OCI-LY1 (cell line): Measurements from ENCODE around the gene SLC17A2.

Source experiments
- H2AFZ ChIP-seq: fragments of 200-600 bp; sonication (generic), shearing (Covaris generic); 2 replicates; pipeline ENCODE4 v1.6.0; 2014; ENCODE audit warnings: antibody characterized with exemption, mild to moderate bottlenecking, low read length
- H3F3A ChIP-seq: fragments of 200-600 bp; sonication (generic), shearing (Covaris generic); 2 replicates; pipeline ENCODE4 v1.6.0; 2014; ENCODE audit warnings: mild to moderate bottlenecking, antibody characterized with exemption, low read length, moderate library complexity; ENCODE audit not compliant: insufficient read depth
- H3K27ac ChIP-seq: fragments of 200-600 bp; sonication (generic); 2 replicates; pipeline ENCODE4 v1.5.1; 2014; ENCODE audit warnings: low read length, mixed run types, mild to moderate bottlenecking, low read depth; ENCODE audit not compliant: poor library complexity, severe bottlenecking
- H3K27me3 ChIP-seq: fragments of 200-600 bp; sonication (generic); 2 replicates; pipeline ENCODE4 v1.6.0; 2014; ENCODE audit warnings: antibody characterized with exemption, mild to moderate bottlenecking, low read length, moderate library complexity; ENCODE audit not compliant: insufficient read depth
- H3K36me3 ChIP-seq: fragments of 200-600 bp; sonication (generic); 2 replicates; pipeline ENCODE4 v1.6.1; 2014; ENCODE audit warnings: mild to moderate bottlenecking, antibody characterized with exemption, low read length, moderate library complexity, mixed read lengths; ENCODE audit not compliant: insufficient read depth
- H3K4me1 ChIP-seq: fragments of 200-600 bp; sonication (generic); 2 replicates; pipeline ENCODE4 v1.5.1; 2014; ENCODE audit warnings: mild to moderate bottlenecking, low read length, moderate library complexity; ENCODE audit not compliant: insufficient read depth, severe bottlenecking
- H3K4me2 ChIP-seq: fragments of 200-600 bp; sonication (generic), shearing (Covaris generic); 2 replicates; pipeline ENCODE4 v1.6.1; 2014; ENCODE audit warnings: low read length
- H3K4me3 ChIP-seq: fragments of 200-600 bp; sonication (generic); 2 replicates; pipeline ENCODE4 v1.5.1; 2014; ENCODE audit warnings: low read length, low read depth, mild to moderate bottlenecking, mixed read lengths; ENCODE audit not compliant: poor library complexity, severe bottlenecking
- H3K79me2 ChIP-seq: fragments of 200-600 bp; shearing (Covaris generic); 2 replicates; pipeline ENCODE4 v1.6.1; 2016; ENCODE audit warnings: mixed run types, low read length, mixed read lengths; ENCODE audit not compliant: insufficient read depth
- H3K9ac ChIP-seq: fragments of 200-600 bp; sonication (generic), shearing (Covaris generic); 2 replicates; pipeline ENCODE4 v1.6.1; 2014; ENCODE audit warnings: mild to moderate bottlenecking, low read length, mixed read lengths
- H3K9me2 ChIP-seq: fragments of 200-600 bp; sonication (generic), shearing (Covaris generic); 2 replicates; pipeline ENCODE4 v1.6.1; 2014; ENCODE audit warnings: low read depth, mild to moderate bottlenecking, low read length, mixed read lengths
- H3K9me3 ChIP-seq: fragments of 200-600 bp; shearing (Covaris generic); 2 replicates; pipeline ENCODE4 v1.6.1; 2014; ENCODE audit warnings: low read length, mixed read lengths
- H4K20me1 ChIP-seq: fragments of 200-600 bp; sonication (generic), shearing (Covaris generic); 2 replicates; pipeline ENCODE4 v1.6.0; 2016; ENCODE audit warnings: mild to moderate bottlenecking, low read length; ENCODE audit not compliant: insufficient read depth
- CTCF ChIP-seq: fragments of 200-600 bp; sonication (generic), shearing (Covaris generic); IDR thresholded peaks from 2 replicates; pipeline ENCODE4 v1.5.1; 2017; ENCODE audit warnings: mild to moderate bottlenecking, antibody characterized with exemption, low read length, moderate library complexity, mixed read lengths
- EZH2 ChIP-seq: fragments of 200-600 bp; sonication (generic), shearing (Covaris generic); IDR thresholded peaks from 2 replicates; pipeline ENCODE4 v1.8.0; 2017; ENCODE audit warnings: borderline replicate concordance, mixed run types, mild to moderate bottlenecking, antibody characterized with exemption, low read length, moderate library complexity, mixed read lengths

The SLC17A2 gene

GRCh38 chr6:25919657-25920056 is 10.8 kb downstream of the SLC17A2 start:
- Histone ChIP-seq H3K27ac (no peak overlapping the region), H3K4me2 (no peak overlapping the region), H3K79me2 (no peaks in the 10 kb centered on the region), H3K36me3 (no peaks in the 10 kb centered on the region), H3F3A (no peaks in the 10 kb centered on the region), H3K9ac (no peak overlapping the region), H3K27me3 (no peaks in the 10 kb centered on the region; the same call in 1 of the 2 replicates), H2AFZ (no peak overlapping the region), H3K9me2 (no peaks in the 10 kb centered on the region), H3K9me3 (no peaks in the 10 kb centered on the region), H3K4me3 (no peak overlapping the region), H4K20me1 (no peaks in the 10 kb centered on the region), H3K4me1 (no peaks in the 10 kb centered on the region)
- no peak for TF ChIP-seq CTCF
- TF ChIP-seq EZH2 = no peak

GRCh38 chr6:25918083-25918683 is 12.3 kb downstream of the SLC17A2 start:
- Histone ChIP-seq H3F3A (no peaks in the 10 kb centered on the region), H3K27me3 (no peaks in the 10 kb centered on the region; the same call in 1 of the 2 replicates), H3K4me1 (no peaks in the 10 kb centered on the region), H3K79me2 (no peaks in the 10 kb centered on the region), H3K9me2 (no peaks in the 10 kb centered on the region), H3K4me3 (no peak overlapping the region), H3K27ac (no peak overlapping the region), H4K20me1 (no peaks in the 10 kb centered on the region), H3K36me3 (no peaks in the 10 kb centered on the region), H3K9me3 (no peaks in the 10 kb centered on the region), H2AFZ (no peak overlapping the region), H3K9ac (no peak overlapping the region), H3K4me2 (no peak overlapping the region)
- TF ChIP-seq EZH2 = no peak
- no peak for TF ChIP-seq CTCF

- H3K4me2 ChIP-seq = no peak overlapping the region
- H3K9ac ChIP-seq = no peak overlapping the region
- no peak overlapping the region for H2AFZ ChIP-seq
- no peaks in the 10 kb centered on the region for H4K20me1 ChIP-seq
- no peaks in the 10 kb centered on the region for H3K79me2 ChIP-seq
- H3K4me1 ChIP-seq = no peaks in the 10 kb centered on the region
- H3K27ac ChIP-seq = no peak overlapping the region
- TF ChIP-seq CTCF (no peak), EZH2 (no peak)
- H3K9me3 ChIP-seq = no peaks in the 10 kb centered on the region
- H3K27me3 ChIP-seq = no peaks in the 10 kb centered on the region; the same call in 1 of the 2 replicates
- no peaks in the 10 kb centered on the region for H3K36me3 ChIP-seq
- H3F3A ChIP-seq = no peaks in the 10 kb centered on the region
- H3K9me2 ChIP-seq = no peaks in the 10 kb centered on the region
- H3K4me3 ChIP-seq = no peak overlapping the region
Observed at GRCh38 chr6:25916789-25917490, 13.6 kb downstream of the SLC17A2 start.
